Esophagus mucosa (tissue), 1 donor: Measurements from ENCODE around the gene TEAD4. TPM values are rescaled to one million over a fixed set of nuclear protein-coding genes. Genes with fewer than 3 reads are reported as not detected.

ENCODE experiments used
- ATAC-seq: fragments of 200-7000 bp; cut with Tn5 transposase; one replicate; pipeline ENCODE4 v1.9.1; 2020
- total RNA-seq: library from RNA; stranded (reverse); gene quantifications from one replicate; pipeline ENCODE4 v1.2.4, GENCODE V29; 2023
- donor health status: DM: yes; HTN: yes; CAD: no.

The TEAD4 gene
- total RNA-seq, 1 donor from 2014 or later = 11.0 TPM

- no peak for ATAC-seq
Measured at GRCh38 chr12:2960996-2961616, 1.9 kb downstream of the TEAD4 start.

GRCh38 chr12:2961705-2962104 lies 2.5 kb downstream of the TEAD4 start:
- ATAC-seq = no peak

- ATAC-seq = no peak
Measured at GRCh38 chr12:2963154-2963759, 4.1 kb downstream of the TEAD4 start.

DNA sequence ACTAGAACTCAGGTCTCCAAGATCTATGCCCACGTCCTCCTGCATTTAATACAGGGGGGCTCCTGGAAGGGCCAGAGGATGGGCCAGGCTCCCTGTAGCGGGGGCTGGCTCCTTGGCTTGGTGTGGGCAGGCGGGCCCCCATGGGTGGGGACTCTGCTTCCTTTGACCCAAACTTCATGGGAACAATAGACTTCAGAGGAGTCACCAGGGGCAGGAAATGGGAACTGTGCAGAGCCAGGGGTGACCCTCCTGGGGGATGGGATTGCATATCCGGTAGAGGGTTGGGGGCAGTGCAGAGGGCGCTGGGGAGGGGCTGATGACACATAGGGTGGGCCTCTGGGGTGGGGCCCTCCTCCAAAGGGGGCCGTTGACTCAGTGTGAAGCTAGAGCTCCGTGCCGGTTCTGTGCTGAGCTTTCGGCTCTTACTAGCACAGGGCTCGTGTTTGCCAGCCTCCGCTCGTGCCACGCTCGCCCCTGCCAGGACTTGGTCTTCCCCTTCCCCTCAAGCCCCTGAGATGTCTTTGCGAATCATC lies 4.6 kb downstream of the TEAD4 start:
- peak; percentile 54 for ATAC-seq

DNA sequence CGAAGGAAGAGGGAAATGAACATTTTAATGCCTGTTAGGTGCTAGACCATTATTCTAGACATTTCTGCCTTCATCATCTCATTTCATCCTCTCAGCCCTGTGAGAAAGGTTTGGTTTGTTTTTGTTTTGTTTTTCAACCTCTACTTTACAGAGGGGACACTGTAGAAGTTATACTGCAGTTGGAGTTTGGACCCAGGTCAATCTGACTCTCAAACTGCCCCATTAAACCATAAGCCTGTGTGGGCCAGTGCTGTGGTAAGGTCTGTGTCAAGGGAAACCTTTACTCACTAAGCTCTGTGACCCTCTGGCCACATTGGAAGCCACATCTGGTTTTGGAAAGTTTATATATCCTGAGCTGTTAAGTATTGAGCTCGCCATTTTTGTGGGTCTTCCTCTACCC lies 8.5 kb downstream of the TEAD4 start:
- ATAC-seq = no peak

GRCh38 chr12:2970744-2971143 lies 11.5 kb downstream of the TEAD4 start:
- ATAC-seq = no peak

- no peak for ATAC-seq
Measured at GRCh38 chr12:2973566-2973965, 14.4 kb downstream of the TEAD4 start.

DNA sequence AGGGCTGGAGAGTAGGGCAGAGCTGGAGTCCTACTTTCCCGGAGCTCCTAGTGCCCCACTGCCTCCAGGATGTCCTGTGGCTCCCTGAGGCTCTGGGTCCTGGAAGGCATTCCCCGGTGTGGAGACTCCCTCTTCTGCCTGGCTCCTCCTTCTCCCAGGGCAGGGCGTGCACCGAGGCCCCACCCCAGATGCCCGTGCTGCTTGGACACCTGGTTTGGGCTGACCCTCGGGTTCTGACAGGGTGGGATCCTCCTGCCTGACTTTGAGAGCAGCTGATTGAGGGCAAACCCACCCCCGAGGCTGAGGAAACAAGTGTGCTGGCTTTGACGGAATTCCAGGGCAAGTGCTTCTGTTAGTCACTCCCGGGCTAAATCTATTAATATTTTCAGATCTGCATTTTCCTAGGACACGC lies 15.4 kb downstream of the TEAD4 start:
- ATAC-seq = peak; percentile 37

DNA sequence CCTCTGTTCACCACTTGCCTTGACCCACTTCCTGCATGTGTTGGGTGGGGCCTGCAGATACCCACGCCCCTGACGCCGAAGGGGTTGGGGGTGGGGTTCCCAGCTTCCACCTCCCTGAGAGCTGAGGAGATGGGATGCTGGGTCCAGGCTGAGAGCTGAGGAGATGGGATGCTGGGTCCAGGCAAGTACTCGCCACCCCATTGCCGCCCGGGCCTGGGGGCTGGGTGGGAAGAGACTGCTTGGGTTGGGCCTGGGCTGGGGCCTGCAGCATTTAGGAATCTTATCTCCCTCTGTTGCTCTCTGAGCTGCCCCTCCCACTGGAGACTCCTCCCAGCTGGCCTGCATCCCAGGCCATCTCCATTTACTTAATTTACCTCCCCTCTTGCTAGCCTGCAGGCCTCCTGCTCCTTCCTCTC lies 17.4 kb downstream of the TEAD4 start:
- ATAC-seq = no peak

- ATAC-seq = no peak
Measured at GRCh38 chr12:2977776-2978175, 18.6 kb downstream of the TEAD4 start.

- no peak for ATAC-seq
Measured at GRCh38 chr12:2979806-2980205, 20.6 kb downstream of the TEAD4 start.

DNA sequence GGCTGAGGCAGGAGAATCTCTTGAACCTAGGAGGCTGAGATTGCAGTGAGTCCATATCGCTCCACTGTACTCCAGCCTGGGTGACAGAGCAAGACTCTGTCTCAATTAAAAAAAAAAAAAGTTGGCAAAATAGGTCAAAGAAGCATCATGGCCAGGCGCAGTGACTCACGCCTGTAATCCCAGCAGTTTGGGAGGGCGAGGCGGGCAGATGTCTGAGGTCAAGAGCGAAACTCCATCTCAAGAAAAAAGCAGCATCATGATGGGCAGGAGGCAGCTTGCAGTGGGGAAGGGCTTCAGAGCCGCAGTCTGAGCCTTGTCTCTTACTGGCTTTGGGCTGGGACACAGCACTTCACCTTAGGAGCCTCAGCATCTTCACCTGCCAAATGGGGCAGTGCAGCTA lies 21.4 kb downstream of the TEAD4 start:
- no peak for ATAC-seq

DNA sequence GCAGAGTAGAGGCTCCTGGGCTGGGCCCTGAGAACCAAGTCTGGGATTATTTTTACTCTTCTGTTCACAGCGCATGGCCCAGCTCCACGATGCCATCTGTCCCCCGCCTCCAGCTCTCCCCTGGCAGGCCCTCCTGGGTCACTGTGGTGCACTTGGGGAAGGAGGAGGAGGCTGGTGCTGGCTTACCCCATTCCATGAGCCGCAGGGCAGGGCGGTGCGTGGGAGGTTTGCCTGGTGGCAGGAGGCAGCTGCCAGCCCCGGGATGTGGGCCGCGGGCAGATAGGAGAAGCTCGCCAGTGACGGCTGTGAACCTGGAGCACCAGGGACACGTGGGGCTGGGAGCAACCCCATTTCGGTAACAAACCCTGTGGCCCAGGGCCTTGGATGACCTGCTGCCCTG lies 23.2 kb downstream of the TEAD4 start:
- peak; percentile 7 for ATAC-seq

DNA sequence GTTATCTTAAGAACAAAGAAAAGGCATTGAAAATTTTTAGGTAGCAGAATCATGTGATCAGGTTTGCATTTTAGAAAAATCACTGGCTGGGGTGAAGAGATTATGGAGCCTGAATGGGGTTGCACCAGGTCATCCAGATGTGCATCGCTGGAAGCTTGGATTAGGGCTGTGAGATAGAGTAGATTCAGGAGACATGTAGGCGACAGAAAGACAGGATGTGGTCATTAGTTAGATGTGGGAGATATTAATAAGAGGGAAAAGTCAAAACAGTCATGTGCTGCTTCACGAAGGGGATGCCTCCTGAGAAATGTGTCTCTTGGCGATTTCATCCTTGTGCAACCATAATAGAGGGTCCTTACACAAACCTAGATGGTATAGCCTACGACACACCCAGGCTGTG lies 25.1 kb downstream of the TEAD4 start:
- no peak for ATAC-seq

- ATAC-seq = no peak
Measured at GRCh38 chr12:2984698-2985097, 25.5 kb downstream of the TEAD4 start.

DNA sequence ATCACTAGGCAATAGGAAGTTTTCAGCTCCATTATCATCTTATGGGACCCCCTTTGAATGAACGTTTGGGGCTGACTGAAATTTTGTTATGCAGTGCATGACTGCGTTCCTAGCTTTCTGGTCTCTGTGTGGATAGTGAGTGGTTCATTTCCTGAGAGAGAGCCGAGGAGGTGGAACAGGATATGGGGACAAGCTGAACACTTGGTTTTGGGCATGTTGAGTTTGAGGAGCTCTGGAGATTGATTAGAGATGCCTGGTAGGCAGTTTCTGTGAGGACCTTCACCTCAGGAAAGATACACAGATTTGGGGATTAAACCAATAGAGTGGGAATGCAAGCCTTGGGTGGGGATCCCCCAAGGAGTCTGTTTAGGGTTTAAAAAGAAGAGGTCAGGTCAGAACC lies 27.7 kb downstream of the TEAD4 start:
- ATAC-seq = no peak

GRCh38 chr12:2988494-2988893 lies 29.3 kb downstream of the TEAD4 start:
- ATAC-seq = no peak

DNA sequence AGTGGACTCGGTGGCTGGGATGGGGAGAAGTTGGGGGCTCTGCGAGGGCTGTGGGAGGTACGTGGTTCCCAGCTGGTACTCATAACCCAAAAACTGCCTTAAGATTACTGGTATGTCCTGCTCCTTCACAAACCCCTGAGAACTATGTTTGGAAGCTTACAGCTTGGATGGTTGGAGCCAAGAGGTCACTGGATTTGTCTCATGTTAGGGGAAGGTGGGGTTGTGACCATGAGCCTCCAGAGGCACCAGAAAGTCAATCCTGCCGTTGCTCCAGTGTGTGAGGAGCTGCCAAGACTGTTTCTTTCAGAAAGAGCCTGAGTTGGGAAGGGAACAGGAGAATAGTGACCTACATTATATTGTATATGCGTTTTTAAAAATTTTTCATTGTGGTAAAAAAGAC lies 33.5 kb downstream of the TEAD4 start:
- ATAC-seq = no peak

DNA sequence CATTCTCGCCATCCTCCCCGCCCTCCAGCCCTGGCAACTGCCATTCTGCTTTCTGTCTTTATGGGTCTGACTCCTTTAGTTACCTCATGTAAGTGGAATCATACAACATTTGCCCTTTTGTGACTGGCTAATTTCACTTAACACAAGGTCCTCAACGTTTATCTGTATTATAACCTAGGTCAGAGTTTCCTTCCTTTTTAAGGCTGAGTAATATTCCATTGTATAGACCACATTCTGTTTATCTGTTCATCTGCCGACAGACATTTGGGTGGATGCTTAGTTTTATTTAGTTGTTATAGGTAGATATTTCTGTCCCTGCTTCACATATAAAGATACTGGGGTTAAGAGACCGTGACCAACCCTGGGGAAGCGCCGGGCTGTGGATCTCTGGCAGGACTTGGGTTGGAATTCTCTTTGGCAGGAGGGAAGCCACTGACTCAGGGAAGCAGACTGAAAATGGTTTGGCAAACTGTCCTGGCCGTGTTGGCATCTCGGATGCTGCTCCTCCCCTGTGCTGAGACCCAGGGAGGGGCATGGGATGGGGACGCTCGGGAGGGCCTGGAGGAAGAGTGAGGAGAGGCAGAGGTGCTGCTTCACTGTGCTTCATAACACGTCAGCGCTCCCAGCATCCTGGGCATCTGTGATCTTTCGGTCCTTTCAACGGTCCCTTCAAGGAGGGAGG lies 38.9 kb downstream of the TEAD4 start:
- no peak for ATAC-seq

- peak; percentile 25 for ATAC-seq
Measured at GRCh38 chr12:2998789-2999264, 39.6 kb downstream of the TEAD4 start.

DNA sequence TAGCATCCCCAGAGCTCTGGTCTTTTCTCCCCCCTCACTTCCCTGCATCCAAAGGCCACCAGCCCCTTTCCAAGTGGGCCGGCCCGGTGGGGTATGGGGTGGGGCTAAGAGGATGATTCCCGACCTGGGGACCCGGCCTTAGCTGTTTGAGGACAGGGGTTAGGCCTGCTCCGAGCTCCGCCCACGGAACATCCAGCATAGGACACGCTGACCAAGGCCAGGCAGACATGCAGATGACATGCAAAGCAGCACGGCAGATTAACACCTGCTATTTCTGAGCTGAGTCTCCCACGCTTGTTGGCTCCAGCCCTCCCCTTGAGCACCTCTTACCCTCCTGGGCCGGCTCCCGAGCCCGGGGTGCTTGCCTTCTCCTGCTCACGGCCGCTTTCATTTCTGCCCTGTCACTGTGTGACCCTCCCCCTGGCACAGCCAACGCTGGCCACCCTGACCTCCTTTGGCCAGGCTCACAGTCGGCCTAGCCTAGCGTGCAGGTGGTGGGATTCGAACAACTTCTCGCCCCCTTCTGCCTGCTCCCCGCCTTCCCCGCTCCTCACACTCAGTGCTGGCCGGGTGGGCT lies 40.2 kb downstream of the TEAD4 start:
- no peak for ATAC-seq

GRCh38 chr12:3000548-3001275 lies 41.5 kb downstream of the TEAD4 start:
- ATAC-seq = no peak

GRCh38 chr12:3002646-3003045 lies 43.4 kb downstream of the TEAD4 start:
- peak; percentile 41 for ATAC-seq
